Colon (tissue), 2 donors: ENCODE results near the gene ZNF724.

ENCODE experiments used
- FAIRE-seq: peaks from 2 replicates; lab custom pipeline; 2012; peaks lifted over from hg19 to GRCh38; lab: Jason Lieb, UNC
- donor health status: control.
- donor health status: control.

Gene ZNF724

DNA sequence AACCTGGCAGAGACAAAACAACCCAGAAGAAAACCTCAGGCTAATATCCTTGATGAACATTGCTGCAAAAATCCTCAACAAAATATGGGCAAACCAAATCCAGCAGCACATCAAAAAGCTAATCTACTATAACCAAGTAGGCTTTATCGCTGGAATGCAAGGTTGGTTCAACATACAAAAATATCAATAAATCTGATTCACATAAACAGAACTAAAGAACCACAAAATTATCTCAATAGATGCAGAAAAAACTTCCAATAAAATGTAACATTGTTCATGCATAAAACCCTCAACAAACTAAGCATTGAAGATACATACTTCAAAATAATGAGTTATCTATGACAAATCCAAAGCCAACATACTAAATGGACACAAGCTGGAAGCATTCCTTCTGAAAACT is 8.8 kb downstream of the ZNF724 start:
- FAIRE-seq = no peak

- no peak for FAIRE-seq
Observed at GRCh38 chr19:23222998-23223652, 27.1 kb downstream of the ZNF724 start.

- no peak for FAIRE-seq
Observed at GRCh38 chr19:23203841-23204344, 46.3 kb downstream of the ZNF724 start.

- no peak for FAIRE-seq
Observed at GRCh38 chr19:23190341-23190740, 59.9 kb downstream of the ZNF724 start.

DNA sequence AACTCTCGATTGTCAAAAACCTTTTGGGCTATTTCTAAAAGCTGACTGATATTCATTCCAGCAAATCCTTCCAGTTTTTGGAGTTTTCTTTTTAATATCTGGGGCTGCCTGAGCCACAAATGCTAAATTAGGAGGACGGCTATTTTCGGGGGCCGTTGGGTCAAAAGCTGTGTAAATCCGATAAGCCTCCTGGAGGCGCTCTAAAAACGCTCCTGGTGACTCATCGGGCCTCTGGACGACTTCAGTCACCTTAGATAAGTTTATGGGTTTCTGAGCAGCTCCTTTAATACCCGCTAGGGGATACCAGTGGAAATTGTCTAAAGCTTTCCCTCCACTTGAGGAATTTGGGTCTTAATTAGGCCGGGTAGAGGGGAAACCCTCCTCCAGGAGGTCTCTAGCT is 66.9 kb downstream of the ZNF724 start:
- FAIRE-seq = no peak
